ENCODE data around the gene SPIRE1. TPM values are rescaled to one million over a fixed set of nuclear protein-coding genes. Genes with fewer than 3 reads are reported as not detected.
"Not testable (repeated sequence)": the region's sequence is repeated elsewhere in the genome, so short reads cannot be mapped to it uniquely, and the experiment has no call there.

Gene SPIRE1
- total RNA-seq, 2 experiments from 2014 or later: 4.5 to 6.3 TPM

DNA sequence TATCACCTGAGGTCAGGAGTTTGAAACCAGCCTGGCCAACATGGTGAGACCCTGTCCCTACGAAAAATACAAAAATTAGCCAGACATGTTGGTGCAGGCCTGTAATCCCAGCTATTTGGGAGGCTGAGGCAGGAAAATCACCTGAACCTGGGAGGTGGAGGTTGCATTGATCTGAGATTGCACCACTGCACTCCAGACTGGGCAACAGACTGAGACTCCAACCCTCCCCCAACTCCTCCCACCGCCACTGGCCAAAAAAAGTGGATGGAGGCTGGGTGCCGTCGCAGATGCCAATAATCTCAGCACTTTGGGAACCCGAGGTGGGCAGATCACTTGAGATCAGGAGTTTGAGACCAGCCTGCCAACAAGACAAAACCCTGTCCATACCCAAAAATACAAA lies 10.1 kb upstream of the SPIRE1 start:
- Mint-ChIP-seq H3K27me3 (no peaks in the 10 kb centered on the region), H3K4me1 (no peaks in the 10 kb centered on the region), H3K36me3 (ENCODE audit: low read depth) (peaks cover 4% of the 10 kb centered on the region), H3K4me3 (no peak overlapping the region), H3K27ac (no peak overlapping the region), H3K9me3 (no peaks in the 10 kb centered on the region)
- DNase-seq: no peak
- ChIA-PET POLR2A (interaction anchor here (1.5 kb wide), 1 partner anchor 11 kb away, joined by 3 read pairs; no protein-coding TSS in a partner anchor), CTCF (no interaction called here)

DNA sequence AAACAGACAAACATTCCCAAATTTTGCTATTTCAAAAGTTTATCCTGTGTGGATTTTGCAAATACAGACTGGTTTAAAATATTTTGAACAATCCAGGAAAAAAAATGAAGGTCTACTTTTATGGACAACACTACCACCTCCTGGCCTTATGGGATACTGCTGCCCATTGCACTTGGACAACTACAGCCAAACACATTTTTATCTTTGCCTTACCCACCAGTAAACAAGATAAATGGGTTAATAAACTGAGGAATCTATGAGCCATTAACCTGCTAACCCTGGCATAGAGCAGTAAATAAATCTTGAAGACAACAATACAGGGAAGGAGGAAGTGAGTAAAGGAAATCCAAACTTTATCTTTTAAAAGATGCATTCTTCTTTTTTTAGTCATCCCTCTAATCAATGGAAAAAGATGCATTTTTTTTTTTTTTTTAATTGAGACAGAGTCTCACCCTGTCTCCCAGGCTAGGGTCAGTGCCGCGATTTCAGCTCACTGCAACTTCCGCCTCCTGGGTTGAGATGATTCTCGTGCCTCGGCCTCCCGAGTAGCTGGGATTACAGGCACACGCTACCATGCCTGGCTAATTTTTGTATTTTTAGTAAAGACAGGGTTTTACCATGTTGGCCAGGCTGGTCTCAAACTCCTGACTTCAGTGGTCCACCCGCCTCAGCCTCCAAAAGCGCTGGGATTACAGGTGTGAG lies 2.1 kb upstream of the SPIRE1 start:
- H3K4me3 Mint-ChIP-seq: no peak overlapping the region
- H3K4me1 Mint-ChIP-seq: peaks cover 18% of the 10 kb centered on the region
- ChIA-PET POLR2A (interaction anchor here (1.0 kb wide), 1 partner anchor 283 kb away, joined by 3 read pairs; the partner anchor contains the start of gene AFG3L2), CTCF (interaction anchor here (0.7 to 2.6 kb wide), 11 partner anchors 120 to 332 kb away, joined by 3 to 25 read pairs (median 5); partner anchors contain the start of gene PRELID3A)
- H3K27ac Mint-ChIP-seq: no peak overlapping the region
- peak; percentile 54 for DNase-seq
- peaks cover 15% of the 10 kb centered on the region for H3K27me3 Mint-ChIP-seq
- peaks cover 2% of the 10 kb centered on the region for H3K36me3 Mint-ChIP-seq (ENCODE audit: low read depth)
- H3K9me3 Mint-ChIP-seq: no peaks in the 10 kb centered on the region

DNA sequence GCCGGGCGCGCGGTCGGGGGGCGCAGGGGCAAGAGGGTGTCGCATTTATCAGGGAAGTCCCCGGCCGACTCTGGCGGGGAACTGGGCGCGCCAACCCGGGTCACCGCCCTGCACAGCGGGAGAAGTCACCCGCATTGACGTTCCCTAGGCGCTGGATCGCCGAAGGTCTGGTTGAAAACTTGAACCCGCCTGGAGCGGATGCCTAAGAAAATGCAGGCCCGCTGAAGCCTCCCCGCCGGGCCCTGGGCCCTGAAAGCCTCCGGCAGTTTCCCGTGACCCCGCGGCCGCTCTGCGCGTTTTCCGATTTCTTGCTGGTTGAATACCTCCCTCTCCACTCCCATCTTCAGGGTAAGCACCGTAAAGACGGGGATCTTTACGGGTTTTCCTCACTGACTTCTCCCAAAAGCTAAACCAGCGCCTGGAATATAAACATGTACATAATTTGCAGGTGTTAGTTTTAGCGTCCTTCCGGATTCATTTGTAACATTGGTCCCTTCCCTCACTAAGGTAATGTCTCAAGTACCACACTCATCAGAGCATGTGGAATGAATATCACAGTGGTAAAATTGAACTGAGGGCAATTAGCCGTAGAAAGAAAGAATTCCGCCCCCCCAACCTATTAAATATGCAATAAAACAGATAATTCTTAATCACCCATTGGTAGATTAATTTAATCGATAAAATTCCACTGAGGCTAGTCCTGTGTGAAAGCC lies 675 bp upstream of the SPIRE1 start:
- Mint-ChIP-seq H3K9me3 (no peaks in the 10 kb centered on the region), H3K27ac (no peak overlapping the region), H3K36me3 (ENCODE audit: low read depth) (peaks cover 2% of the 10 kb centered on the region), H3K4me1 (peaks cover 27% of the 10 kb centered on the region), H3K27me3 (peaks cover 15% of the 10 kb centered on the region), H3K4me3 (peak overlapping the region; percentile 80)
- peak; percentile 19 for DNase-seq
- POLR2A ChIA-PET: interaction anchor here (2.0 kb wide), 1 partner anchor 266 kb away, joined by 8 read pairs; no protein-coding TSS in a partner anchor
- CTCF ChIA-PET: interaction anchor here (0.8 to 2.6 kb wide), 7 partner anchors 118 to 387 kb away, joined by 3 to 25 read pairs (median 5); no protein-coding TSS in a partner anchor

DNA sequence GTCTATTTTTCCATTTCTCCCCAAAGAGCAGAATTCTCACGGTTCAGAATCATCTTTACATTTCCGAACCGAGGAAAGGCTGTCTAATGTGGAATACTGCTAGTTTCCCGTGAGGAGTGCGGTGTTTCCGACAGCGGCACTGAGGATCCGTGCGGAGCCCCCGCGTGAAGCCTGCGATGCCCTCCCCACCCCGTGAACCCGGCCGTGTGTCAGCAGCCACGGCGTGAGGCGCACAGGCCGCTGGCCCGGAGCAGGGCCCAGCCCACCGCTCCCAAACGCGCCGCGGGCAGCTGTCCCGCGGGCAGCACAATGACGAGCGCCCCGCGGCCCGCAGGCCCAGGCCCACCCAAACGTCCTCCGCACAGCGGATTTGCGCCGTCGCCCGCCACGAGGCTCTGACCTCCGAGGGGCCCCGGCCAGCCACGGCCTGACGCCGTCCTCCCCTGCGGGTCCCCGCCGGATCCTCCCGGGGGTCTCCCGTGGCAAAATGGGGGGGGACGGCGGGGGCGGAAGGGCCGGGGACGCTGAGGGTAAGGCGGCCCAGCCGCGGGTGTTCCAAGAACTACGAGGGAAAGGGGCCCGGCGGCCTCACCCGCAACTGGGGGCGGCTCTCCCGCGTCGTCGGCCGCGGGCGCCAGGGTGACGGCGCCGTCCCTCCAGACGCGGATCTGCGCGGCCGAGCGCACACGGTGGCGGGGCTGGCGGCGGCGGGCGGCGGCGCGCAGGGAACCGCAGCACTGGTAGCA lies 796 bp downstream of the SPIRE1 start:
- H3K9me3 Mint-ChIP-seq: no peaks in the 10 kb centered on the region
- H3K4me1 Mint-ChIP-seq: peaks cover 41% of the 10 kb centered on the region
- ChIA-PET POLR2A (interaction anchor here (2.0 kb wide), 1 partner anchor 264 kb away, joined by 8 read pairs; no protein-coding TSS in a partner anchor), CTCF (interaction anchor here (0.6 to 1.3 kb wide), 2 partner anchors 249 to 263 kb away, joined by 3 to 4 read pairs; partner anchors contain the start of gene PRELID3A)
- H3K4me3 Mint-ChIP-seq: peak overlapping the region; percentile 78
- H3K36me3 Mint-ChIP-seq (ENCODE audit: low read depth): peaks cover 2% of the 10 kb centered on the region
- H3K27me3 Mint-ChIP-seq: peaks cover 15% of the 10 kb centered on the region
- no peak for DNase-seq
- H3K27ac Mint-ChIP-seq: no peak overlapping the region

DNA sequence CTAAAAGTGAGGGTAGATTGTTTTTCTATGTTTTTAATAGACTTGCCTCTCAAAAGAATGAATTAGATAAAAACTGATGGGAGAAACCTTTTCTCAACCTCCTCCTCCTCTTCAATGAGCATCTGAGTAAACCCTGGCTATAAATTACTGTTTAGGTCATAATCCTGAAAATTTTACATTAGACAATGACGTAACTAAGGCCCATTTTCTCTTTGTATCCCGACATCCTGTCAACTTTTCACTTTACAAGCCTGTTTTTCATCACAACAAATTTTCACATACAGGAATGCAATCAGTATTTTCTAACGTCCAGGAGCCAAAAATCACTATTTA lies 1.3 kb downstream of the SPIRE1 start:
- Mint-ChIP-seq H3K4me3 (peak overlapping the region; percentile 78), H3K27me3 (peaks cover 15% of the 10 kb centered on the region), H3K27ac (no peak overlapping the region), H3K36me3 (ENCODE audit: low read depth) (peaks cover 2% of the 10 kb centered on the region), H3K9me3 (no peaks in the 10 kb centered on the region), H3K4me1 (peaks cover 47% of the 10 kb centered on the region)
- no peak for DNase-seq
- CTCF ChIA-PET: no interaction called here
- POLR2A ChIA-PET: no interaction called here

DNA sequence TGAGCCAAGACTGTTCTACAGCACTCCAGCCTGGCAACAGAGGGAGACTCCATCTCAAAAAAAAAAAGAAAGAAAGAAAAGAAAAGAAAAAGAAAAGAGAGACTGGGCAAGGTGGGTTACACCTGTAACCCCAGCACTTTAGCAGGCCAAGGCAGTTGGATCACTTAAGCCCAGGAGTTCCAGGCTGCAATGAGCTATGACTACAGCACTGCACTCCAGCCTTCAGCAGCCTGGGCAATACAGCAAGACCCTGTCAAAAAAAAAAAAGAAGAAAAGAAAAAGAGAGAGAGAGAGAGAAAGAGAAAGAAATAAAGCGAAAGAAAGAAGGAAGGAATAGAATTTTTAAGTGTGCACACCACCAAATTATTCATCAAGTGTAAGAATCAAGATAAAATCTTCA lies 2.9 kb downstream of the SPIRE1 start:
- Mint-ChIP-seq H3K27ac (peak overlapping the region; percentile 23), H3K36me3 (ENCODE audit: low read depth) (peaks cover 2% of the 10 kb centered on the region), H3K27me3 (peaks cover 15% of the 10 kb centered on the region), H3K4me1 (peaks cover 51% of the 10 kb centered on the region), H3K4me3 (no peak overlapping the region), H3K9me3 (no peaks in the 10 kb centered on the region)
- no peak for DNase-seq
- ChIA-PET CTCF (no interaction called here), POLR2A (no interaction called here)

DNA sequence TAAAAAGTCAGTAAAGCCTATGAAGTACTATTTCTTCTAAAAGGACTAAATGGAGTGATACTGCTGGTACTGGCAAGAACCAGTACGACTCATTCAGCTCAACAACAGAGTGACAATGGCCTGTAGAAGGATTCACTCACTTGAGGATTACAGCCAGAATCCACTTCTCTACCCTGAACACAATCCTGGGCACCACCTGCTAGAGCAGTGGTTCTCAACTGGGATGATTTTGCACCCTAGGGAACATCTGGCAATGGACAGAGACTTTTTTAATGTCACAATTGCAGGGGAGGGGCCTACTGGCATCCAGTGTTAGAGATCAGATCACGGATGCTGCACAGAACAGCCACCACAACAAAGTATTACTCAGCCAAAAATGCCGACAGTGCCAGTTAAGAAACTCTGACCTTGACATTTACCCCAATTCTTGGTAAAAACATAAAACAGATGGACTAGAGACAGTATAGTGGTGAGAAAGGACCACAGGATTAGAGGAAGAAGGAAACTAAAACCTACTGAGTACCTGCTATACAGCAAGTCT lies 5.0 kb downstream of the SPIRE1 start:
- Mint-ChIP-seq H3K27me3 (peaks cover 8% of the 10 kb centered on the region), H3K4me3 (peak overlapping the region; percentile 5), H3K36me3 (ENCODE audit: low read depth) (peaks cover 2% of the 10 kb centered on the region), H3K9me3 (no peaks in the 10 kb centered on the region), H3K27ac (peak overlapping the region; percentile 73), H3K4me1 (peaks cover 50% of the 10 kb centered on the region)
- CTCF ChIA-PET: no interaction called here
- peak; percentile 58 for DNase-seq
- POLR2A ChIA-PET: no interaction called here

DNA sequence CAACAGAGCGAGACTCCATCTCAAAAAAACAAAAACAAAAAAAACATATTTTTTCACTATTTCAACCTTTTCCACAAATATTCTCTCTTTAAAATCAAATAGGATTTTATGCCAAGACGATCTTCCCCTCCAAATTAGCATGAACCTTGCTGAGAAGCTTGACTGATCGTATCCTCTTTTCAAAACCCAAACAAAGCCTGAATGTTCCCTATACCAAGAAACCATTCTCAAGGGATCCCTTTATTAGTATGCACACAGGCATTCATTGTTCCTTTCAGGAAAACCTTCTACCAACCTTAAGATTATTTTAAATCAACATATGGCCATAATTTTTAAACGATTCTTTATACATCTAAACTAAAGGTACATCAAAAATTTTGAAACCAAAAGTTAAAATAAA lies 6.3 kb downstream of the SPIRE1 start:
- ChIA-PET POLR2A (no interaction called here), CTCF (interaction anchor here (0.6 to 1.6 kb wide), 2 partner anchors 15 to 419 kb away, joined by 3 to 4 read pairs; no protein-coding TSS in a partner anchor)
- Mint-ChIP-seq H3K4me1 (peaks cover 48% of the 10 kb centered on the region), H3K27me3 (peaks cover 6% of the 10 kb centered on the region), H3K27ac (no peak overlapping the region), H3K4me3 (no peak overlapping the region), H3K9me3 (no peaks in the 10 kb centered on the region), H3K36me3 (ENCODE audit: low read depth) (peaks cover 1% of the 10 kb centered on the region)
- DNase-seq: no peak

DNA sequence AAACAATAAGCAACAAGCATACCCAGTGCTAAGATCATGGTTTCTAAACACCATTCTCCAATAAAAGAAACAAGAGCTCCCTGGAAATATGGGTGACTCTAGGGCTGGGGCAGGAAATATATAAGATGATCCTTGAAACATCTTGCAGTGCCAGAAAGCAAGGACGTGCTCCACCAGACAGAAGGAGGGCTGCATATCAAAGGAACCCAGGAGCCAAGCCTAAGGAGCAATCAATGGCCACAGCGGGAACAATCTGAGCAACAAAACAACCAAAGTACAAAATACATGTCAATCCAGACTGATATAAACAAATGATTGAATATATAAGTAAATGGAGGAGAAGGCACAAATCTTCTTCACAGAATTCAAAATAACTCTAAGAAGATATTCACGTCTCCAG lies 10.1 kb downstream of the SPIRE1 start:
- ChIA-PET POLR2A (no interaction called here), CTCF (no interaction called here)
- H3K4me1 Mint-ChIP-seq: peaks cover 20% of the 10 kb centered on the region
- peaks cover 2% of the 10 kb centered on the region for H3K27me3 Mint-ChIP-seq
- DNase-seq: no peak
- H3K27ac Mint-ChIP-seq: no peak overlapping the region
- no peak overlapping the region for H3K4me3 Mint-ChIP-seq
- no peaks in the 10 kb centered on the region for H3K36me3 Mint-ChIP-seq (ENCODE audit: low read depth)
- H3K9me3 Mint-ChIP-seq: no peaks in the 10 kb centered on the region

DNA sequence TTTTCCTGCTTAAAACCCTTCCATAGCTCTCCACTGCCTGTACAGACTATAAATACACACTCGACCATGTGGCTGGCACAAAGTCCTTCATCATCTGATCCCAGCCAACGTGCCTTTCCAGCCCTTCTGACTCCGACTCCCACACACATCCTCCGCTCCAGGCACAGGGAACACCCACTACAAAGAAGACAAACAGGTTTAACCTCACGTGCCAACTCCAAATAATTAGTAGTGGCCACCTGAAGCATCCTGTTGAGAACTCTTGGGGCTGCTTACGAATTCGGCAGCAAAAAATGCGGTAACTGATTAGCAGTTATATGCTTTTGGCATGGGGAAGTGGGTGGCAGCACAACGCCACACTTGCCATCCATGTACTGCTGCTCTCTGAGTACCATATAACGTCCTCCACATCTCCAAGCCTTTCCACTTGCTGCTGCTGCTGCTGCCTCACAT lies 12.1 kb downstream of the SPIRE1 start:
- ChIA-PET CTCF (no interaction called here), POLR2A (no interaction called here)
- H3K9me3 Mint-ChIP-seq: no peaks in the 10 kb centered on the region
- peaks cover 5% of the 10 kb centered on the region for H3K4me1 Mint-ChIP-seq
- peaks cover 2% of the 10 kb centered on the region for H3K27me3 Mint-ChIP-seq
- DNase-seq: no peak
- no peak overlapping the region for H3K4me3 Mint-ChIP-seq
- no peaks in the 10 kb centered on the region for H3K36me3 Mint-ChIP-seq (ENCODE audit: low read depth)
- H3K27ac Mint-ChIP-seq: no peak overlapping the region

DNA sequence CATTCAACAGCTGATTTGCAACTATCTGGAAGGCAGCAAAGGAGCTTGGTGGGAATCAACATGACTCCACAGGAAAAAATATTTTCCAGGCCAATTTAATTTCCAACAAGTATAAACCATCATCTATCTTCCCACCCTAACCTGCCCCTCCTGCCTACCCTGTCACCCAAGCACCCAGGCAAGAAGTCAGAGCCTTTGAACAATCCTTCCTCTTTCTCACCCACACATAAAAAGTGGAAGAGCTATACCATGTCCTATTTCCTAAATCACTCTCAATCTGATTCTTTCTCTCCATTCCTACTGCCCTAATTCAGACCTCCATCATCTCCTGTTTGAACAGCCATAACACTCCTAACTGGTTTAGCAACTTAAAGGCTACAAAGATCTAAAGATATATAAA lies 12.7 kb downstream of the SPIRE1 start:
- no peaks in the 10 kb centered on the region for H3K9me3 Mint-ChIP-seq
- no peak overlapping the region for H3K27ac Mint-ChIP-seq
- H3K36me3 Mint-ChIP-seq (ENCODE audit: low read depth): no peaks in the 10 kb centered on the region
- ChIA-PET CTCF (no interaction called here), POLR2A (no interaction called here)
- no peak overlapping the region for H3K4me3 Mint-ChIP-seq
- no peak for DNase-seq
- peaks cover 10% of the 10 kb centered on the region for H3K4me1 Mint-ChIP-seq
- H3K27me3 Mint-ChIP-seq: peaks cover 2% of the 10 kb centered on the region

DNA sequence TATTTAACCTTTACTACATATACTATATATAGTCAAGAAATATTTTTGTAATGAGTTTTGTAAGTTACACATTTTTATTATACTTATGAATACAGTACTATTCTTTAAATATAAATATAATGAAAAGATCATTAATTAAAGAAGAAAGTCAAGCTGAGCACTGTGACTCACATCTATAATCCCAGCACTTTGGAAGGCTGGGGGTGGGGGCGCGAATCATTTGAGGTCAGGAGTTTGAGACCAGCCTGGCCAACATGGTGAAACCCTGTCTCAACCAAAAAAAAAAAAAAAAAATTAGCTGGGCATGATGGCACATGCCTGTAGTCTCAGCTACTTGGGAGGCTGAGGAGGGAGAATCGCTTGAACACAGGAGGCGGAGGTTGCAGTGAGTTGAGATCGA lies 14.2 kb downstream of the SPIRE1 start:
- H3K27me3 Mint-ChIP-seq; H3K36me3 Mint-ChIP-seq (ENCODE audit: low read depth); DNase-seq; H3K4me3 Mint-ChIP-seq; H3K4me1 Mint-ChIP-seq; H3K9me3 Mint-ChIP-seq; POLR2A ChIA-PET; H3K27ac Mint-ChIP-seq: not testable (repeated sequence)
- CTCF ChIA-PET: interaction anchor here (0.7 to 1.2 kb wide), 2 partner anchors 110 to 372 kb away, joined by 3 to 4 read pairs; no protein-coding TSS in a partner anchor

DNA sequence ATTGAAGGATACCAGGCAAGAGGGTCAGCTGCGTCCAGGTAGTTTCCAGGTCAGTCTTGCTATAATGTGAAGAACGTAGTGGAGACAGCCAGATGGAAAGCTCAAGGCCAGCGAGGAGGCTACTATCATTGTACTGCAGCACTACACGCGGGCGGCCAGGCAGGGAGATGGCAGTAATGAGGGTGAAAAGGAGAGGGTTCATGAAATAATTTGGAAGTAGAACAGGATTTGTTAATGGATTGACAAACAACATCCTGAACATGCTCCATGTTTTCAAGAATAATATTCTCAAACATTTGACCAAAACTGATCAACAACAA lies 17.1 kb downstream of the SPIRE1 start:
- no peak for DNase-seq
- Mint-ChIP-seq H3K27ac (no peak overlapping the region), H3K36me3 (ENCODE audit: low read depth) (no peaks in the 10 kb centered on the region), H3K4me1 (peaks cover 8% of the 10 kb centered on the region), H3K27me3 (peaks cover 2% of the 10 kb centered on the region), H3K4me3 (no peak overlapping the region), H3K9me3 (no peaks in the 10 kb centered on the region)
- ChIA-PET CTCF (no interaction called here), POLR2A (no interaction called here)

Measured in activated CD4-positive, alpha-beta memory T cell treated with anti-CD3 and anti-CD28 coated beads, Interleukin-2, amount 10 ng/mL, durations not matched to agents 7 days and 5 days (primary cell).